GDM1 (cell line): ENCODE results near the gene CELF2.

Experiments
- DNase-seq: peaks from one replicate; lab custom pipeline; 2025; lab: John Stamatoyannopoulos, UW

CELF2 gene

DNA sequence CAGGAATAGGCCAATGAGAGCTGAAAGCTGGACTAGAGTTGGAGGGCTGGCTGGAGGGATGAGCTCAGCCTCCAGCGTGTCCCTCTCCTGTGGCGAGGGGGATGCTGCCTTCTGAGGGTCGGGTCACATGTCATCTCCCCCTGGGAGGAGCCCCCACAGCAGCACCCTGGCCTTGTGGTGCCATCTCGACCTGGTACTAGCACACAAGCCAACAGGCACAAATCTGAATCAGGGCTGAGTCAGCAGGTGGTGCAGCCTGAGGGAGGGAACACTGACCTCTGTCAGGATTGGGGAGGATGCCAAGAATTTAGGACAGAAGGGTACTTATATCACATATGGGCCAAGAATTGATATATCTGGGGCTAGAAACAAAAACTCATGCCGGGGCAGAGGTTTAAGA, 280.4 kb downstream of the CELF2 start:
- DNase-seq = no peak

GRCh38 chr10:11299125-11299524, 281.5 kb downstream of the CELF2 start:
- DNase-seq = no peak

GRCh38 chr10:11300026-11300425, 282.4 kb downstream of the CELF2 start:
- DNase-seq = no peak

DNA sequence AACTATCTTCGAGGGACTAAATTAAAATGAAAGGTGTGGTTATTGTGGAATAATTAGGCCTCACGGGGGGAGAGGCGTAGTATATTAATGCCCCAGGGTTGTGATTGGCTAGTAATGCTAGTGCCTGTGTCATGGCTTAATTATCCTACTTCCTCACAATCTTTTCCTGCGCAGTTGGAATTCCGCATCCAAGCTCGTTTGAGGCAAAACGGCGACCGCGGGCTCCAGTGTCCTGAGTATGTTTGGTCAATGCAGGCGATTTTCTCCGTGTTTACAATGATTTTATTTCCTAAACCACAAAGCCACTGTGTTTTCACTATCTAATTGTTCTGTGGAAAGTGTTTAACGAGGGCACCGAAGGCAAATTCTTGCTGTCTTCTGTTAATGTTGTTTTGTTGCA, 282.9 kb downstream of the CELF2 start:
- DNase-seq = no peak

DNA sequence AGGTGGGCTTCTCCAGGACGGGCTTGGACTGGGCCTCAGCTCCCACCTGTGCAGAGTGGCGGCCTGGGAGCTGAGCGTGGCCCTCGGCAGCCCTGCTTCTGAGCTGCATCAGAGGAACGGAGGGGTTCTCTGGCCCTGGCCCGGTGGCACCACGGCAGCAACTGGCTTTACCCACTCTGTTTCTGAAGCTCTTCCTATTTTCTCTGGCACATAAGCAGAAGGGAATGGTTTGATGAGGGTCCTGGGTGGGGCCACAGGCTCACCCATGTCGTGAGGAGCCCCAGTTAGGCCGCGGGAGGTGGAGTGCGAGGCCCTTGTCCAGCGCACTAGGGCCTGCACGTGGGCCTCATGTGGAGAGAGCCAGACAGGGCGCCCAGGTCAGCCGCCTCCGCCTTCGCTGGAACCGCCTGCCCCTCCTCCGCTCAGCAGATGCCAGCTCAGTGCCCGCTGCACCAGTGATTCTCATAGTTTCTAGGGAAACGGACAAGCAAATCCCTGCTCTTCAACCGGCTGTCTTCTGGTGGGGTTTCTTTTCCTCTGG, 284.0 kb downstream of the CELF2 start:
- no peak for DNase-seq

DNA sequence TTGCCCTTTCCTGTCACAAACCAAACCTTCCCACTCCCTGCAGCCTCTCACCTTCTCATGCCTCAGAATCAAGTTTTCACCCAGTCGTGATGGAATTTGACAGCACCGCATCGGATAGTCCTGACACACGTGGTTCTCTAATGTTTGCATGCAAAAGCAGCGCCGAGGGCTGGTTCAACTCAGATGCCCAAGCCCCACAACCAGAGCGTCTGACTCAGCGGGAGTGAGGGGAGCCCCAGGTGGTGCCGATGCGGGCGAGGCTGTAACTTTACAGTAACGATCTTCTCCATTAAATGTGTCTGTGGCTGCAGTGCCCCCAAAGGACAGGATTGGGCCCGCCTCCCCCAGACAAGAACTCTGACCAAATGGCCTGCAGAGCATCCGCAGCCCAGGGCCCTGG, 284.5 kb downstream of the CELF2 start:
- DNase-seq = no peak

GRCh38 chr10:11303361-11304170, 285.9 kb downstream of the CELF2 start:
- DNase-seq = no peak

DNA sequence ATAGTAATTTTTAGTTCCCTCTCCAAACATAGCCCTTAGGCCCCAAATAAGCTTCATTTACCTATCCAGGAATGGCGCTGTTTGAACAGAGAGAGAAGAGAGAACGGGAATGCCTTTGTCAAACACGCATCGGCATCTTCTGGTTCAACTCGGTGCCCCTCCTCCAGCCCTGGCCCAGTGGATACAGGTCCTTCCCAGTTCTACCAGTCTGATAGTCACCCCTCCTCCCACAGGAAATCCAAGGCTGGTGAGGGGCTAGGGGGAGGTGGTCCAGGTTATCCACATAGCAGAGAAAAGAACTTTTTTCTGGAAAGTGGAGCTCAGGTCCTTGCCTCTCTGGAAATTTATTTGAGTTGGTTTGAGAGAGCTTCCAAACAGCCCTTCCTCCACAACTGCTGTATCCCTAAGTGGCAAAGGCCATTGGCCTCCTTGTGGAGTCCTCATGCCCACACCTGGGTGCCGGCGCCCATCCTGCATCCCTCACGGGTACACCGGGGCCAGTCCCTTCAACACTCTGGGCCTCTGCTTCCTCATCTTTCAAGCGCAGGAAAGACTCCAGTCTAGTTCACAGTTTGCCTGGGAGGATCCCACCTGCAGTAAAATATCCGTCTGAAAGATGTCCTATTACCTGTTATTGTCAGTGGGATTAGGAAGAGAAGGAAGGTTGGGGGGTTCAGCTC, 287.4 kb downstream of the CELF2 start:
- DNase-seq = no peak

- no peak for DNase-seq
Observed at GRCh38 chr10:11305825-11306593, 288.3 kb downstream of the CELF2 start.

- DNase-seq = no peak
Observed at GRCh38 chr10:11307004-11307403, 289.3 kb downstream of the CELF2 start.

DNA sequence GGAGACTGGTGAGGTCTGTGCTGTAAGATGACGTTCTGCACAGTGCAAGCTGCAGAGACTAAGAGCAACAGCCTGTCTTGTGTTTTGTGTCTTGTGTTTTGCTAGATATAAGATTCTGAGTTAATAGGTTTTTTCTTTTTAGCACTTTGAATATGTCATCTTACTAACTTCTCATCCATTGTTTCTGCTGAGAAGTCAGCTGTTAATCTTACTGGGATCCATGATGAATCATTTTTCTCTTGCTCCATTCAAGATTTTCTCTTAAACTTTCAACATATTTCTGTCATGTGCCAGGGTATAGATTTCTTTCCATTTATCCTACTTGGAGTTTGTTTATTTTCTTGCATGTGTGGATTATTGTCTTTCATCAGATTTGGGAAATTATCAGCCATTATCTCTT, 290.3 kb downstream of the CELF2 start:
- DNase-seq = no peak

GRCh38 chr10:11311027-11311426, 293.4 kb downstream of the CELF2 start:
- DNase-seq = no peak

DNA sequence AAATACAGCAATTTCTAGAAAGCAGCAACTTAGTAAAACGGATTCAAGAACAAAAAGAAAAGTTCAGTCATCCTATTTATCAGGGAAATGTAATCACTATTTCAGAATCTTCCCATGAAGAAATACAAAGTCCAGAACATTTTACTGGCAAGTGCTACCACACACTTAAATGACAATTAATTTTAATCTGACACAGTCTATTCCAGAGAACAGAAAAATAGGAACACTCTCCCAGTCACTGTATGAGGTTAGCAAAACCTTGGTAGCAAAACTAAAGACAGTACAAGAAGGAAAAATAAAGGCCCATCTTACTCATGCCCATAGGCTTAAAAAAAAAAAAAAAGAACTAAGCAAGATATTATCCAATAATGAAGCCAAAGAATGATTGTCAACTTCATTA, 295.8 kb downstream of the CELF2 start:
- no peak for DNase-seq

- DNase-seq = no peak
Observed at GRCh38 chr10:11317936-11318670, 300.4 kb downstream of the CELF2 start.

DNA sequence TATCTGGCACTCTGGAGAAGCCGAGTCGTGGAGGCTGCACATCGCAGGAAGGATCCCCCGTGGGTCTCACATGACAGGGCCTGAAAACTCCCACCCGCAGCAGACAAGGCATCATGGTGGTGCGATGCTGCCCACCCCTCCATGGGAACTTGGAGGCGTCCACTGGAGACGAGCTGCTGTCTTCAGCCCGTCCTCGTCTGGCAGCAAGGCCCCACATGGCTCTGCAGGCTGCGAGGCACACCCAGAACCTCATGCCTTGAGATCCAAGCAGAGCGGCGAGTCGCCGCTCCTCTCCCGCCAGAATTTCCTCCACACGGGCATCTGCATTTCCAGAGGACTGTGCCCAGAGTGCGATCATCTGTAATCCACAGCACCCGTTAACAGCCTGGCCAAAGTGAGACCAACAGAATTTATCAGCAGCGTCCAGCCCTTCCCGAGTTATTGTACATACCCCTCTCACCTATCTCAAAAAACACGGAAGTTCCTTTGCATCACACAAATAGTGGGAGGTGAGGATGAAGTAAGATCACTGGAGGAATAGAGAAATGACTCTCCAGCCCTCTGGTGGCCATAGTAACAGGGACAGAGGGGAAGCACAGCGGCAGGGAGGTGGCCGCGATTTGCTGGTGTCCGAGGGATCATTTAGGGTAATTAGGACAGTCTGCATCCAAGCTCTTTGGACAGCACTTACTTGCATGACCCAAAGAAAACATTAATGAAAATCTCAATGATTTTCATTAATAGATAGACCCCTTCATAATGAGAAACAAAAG, 301.3 kb downstream of the CELF2 start:
- no peak for DNase-seq

- DNase-seq = no peak
Observed at GRCh38 chr10:11319990-11320602, 302.4 kb downstream of the CELF2 start.

GRCh38 chr10:11320809-11321520, 303.3 kb downstream of the CELF2 start:
- no peak for DNase-seq

GRCh38 chr10:11322698-11323097, 305.0 kb downstream of the CELF2 start:
- no peak for DNase-seq

DNA sequence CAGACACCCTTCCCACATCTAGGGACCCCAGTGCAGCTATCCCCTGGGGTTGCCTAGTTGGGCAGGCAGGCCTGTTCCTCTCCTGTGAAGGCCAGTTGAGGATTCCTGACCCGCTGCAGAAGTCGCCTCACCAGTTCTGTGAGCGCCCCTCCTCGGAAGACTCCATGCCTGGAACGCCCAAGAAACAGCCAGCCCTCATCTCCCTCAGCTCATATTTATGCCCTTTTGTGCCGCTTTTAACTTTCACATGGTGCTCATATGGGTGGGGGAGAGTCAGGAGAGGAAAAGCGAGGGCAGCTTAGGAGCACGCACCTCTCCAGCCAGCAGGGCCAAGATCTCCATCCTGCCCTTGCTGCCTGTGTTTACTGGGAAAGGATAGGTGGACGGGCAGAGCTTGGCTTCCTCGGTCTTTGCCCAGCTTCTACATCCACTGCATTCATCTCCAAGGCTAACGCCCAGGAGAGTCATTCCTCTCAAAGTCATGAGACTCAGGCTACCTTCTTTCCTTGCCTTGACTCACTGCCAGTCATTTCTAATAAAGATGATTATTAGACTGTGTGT, 307.2 kb downstream of the CELF2 start:
- DNase-seq = no peak

DNA sequence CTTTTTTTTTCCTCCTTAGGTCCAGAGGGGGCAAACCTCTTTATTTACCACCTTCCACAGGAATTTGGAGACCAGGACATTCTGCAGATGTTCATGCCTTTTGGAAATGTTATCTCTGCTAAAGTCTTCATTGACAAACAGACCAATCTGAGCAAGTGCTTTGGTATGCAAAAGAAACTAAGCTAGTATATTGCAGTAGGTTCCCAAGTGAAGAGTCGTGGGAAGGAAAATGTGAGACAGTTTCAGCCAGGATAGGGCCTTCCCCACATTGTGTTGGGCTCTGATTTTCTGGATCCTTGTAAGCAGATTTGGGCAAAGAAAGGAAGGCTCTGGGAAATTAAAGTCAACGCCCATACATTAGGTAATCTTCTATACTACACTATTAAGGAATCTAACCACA, 308.1 kb downstream of the CELF2 start:
- DNase-seq = no peak
